Astrocyte (in vitro differentiated cells and primary cell): Measurements from ENCODE around the gene CNN2. TPM values are rescaled to one million over a fixed set of nuclear protein-coding genes. Genes with fewer than 3 reads are reported as not detected.

Experiments
- DNase-seq: peaks from one replicate; pipeline ENCODE4 v3.0.0-alpha.2; 2010; ENCODE audit warnings: low read depth
- FAIRE-seq: peaks from 2 replicates; lab custom pipeline; 2011; peaks lifted over from hg19 to GRCh38; lab: Jason Lieb, UNC
- H2AFZ ChIP-seq: 2 replicates; pipeline ENCODE4 v1.6.0; 2012; ENCODE audit warnings: low read depth, low read length, inconsistent platforms
- H3K27ac ChIP-seq: 2 replicates; pipeline ENCODE4 v1.5.1; 2011; ENCODE audit warnings: low read depth, low read length, inconsistent platforms
- H3K27me3 ChIP-seq: 2 replicates; pipeline ENCODE4 v1.6.0; 2011; ENCODE audit warnings: low read length, inconsistent platforms; ENCODE audit not compliant: insufficient read depth
- H3K36me3 ChIP-seq: 2 replicates; pipeline ENCODE4 v1.5.1; 2011; ENCODE audit warnings: low read length, inconsistent platforms; ENCODE audit not compliant: insufficient read depth
- H3K4me1 ChIP-seq: 2 replicates; pipeline ENCODE4 v1.5.1; 2011; ENCODE audit warnings: low read length, inconsistent platforms; ENCODE audit not compliant: insufficient read depth
- H3K4me2 ChIP-seq: 2 replicates; pipeline ENCODE4 v1.6.0; 2012; ENCODE audit warnings: low read length, inconsistent platforms
- H3K4me3 ChIP-seq: 2 replicates; pipeline ENCODE4 v1.5.1; 2011; ENCODE audit warnings: low read depth, mild to moderate bottlenecking, low read length, inconsistent platforms; ENCODE audit not compliant: insufficient read depth
- H3K79me2 ChIP-seq: 2 replicates; pipeline ENCODE4 v1.6.0; 2012; ENCODE audit warnings: mild to moderate bottlenecking, low read length, inconsistent platforms; ENCODE audit not compliant: insufficient read depth
- H3K9ac ChIP-seq: 2 replicates; pipeline ENCODE4 v1.6.0; 2012; ENCODE audit warnings: mild to moderate bottlenecking, low read length, inconsistent platforms
- H3K9me3 ChIP-seq: 2 replicates; pipeline ENCODE4 v1.5.1; 2012; ENCODE audit warnings: low read depth, mild to moderate bottlenecking, low read length, inconsistent platforms; ENCODE audit not compliant: insufficient read depth
- H4K20me1 ChIP-seq: 2 replicates; pipeline ENCODE4 v1.6.0; 2012; ENCODE audit warnings: low read length, inconsistent platforms; ENCODE audit not compliant: insufficient read depth
- H3K27ac Mint-ChIP-seq: one replicate; pipeline ENCODE4 v1.8.0; 2021; ENCODE audit warnings: mild to moderate bottlenecking, mixed read lengths; ENCODE audit not compliant: unreplicated experiment
- H3K27me3 Mint-ChIP-seq: one replicate; pipeline ENCODE4 v1.8.0; 2021; ENCODE audit warnings: low read depth, mixed read lengths; ENCODE audit not compliant: unreplicated experiment
- H3K36me3 Mint-ChIP-seq: one replicate; pipeline ENCODE4 v1.8.0; 2021; ENCODE audit warnings: low read depth, mixed read lengths; ENCODE audit not compliant: unreplicated experiment
- H3K4me1 Mint-ChIP-seq: one replicate; pipeline ENCODE4 v1.8.0; 2021; ENCODE audit warnings: low read depth, mixed read lengths; ENCODE audit not compliant: unreplicated experiment
- H3K4me3 Mint-ChIP-seq: one replicate; pipeline ENCODE4 v1.8.0; 2021; ENCODE audit warnings: mild to moderate bottlenecking, moderate library complexity, mixed read lengths; ENCODE audit not compliant: unreplicated experiment
- H3K9me3 Mint-ChIP-seq: one replicate; pipeline ENCODE4 v1.8.0; 2021; ENCODE audit warnings: mild to moderate bottlenecking, mixed read lengths; ENCODE audit not compliant: unreplicated experiment
- CTCF ChIP-seq: IDR thresholded peaks from 2 replicates; pipeline ENCODE4 v1.5.1; 2011; ENCODE audit warnings: low read depth, mild to moderate bottlenecking, inconsistent platforms, low read length, moderate library complexity; ENCODE audit not compliant: insufficient read depth
- EZH2 ChIP-seq: IDR thresholded peaks from 2 replicates; pipeline ENCODE4 v1.6.1; 2012; ENCODE audit warnings: mild to moderate bottlenecking, low read length, inconsistent platforms; ENCODE audit not compliant: insufficient read depth
- total RNA-seq: library from RNA; stranded (reverse); gene quantifications from 2 replicates; pipeline ENCODE4 v1.2.1, GENCODE V29; 2021

Gene CNN2
- total RNA-seq, 1 donor from 2014 or later = 819 TPM

GRCh38 chr19:1006711-1007398, 19.6 kb upstream of the CNN2 start:
- FAIRE-seq = no peak
- H3K4me3 Mint-ChIP-seq = no peak overlapping the region
- no peaks in the 10 kb centered on the region for H3K4me1 Mint-ChIP-seq

GRCh38 chr19:1007399-1008251, 18.8 kb upstream of the CNN2 start:
- H3K4me3 Mint-ChIP-seq = no peak overlapping the region
- H2AFZ ChIP-seq = no peak overlapping the region

More at GRCh38 chr19:1006711-1007398, 19.6 kb upstream of the CNN2 start:
- TF ChIP-seq CTCF (no peak), EZH2 (no peak)
- H3K4me3 ChIP-seq = no peak overlapping the region
- Mint-ChIP-seq H3K9me3 (no peaks in the 10 kb centered on the region), H3K27me3 (peaks cover 10% of the 10 kb centered on the region), H3K36me3 (no peaks in the 10 kb centered on the region), H3K27ac (no peak overlapping the region)
- H3K9ac ChIP-seq = no peak overlapping the region
- no peaks in the 10 kb centered on the region for H3K4me1 ChIP-seq
- no peak overlapping the region for H3K4me2 ChIP-seq
- H3K79me2 ChIP-seq = no peaks in the 10 kb centered on the region
- no peak overlapping the region for H3K27ac ChIP-seq
- H4K20me1 ChIP-seq = peaks cover 14% of the 10 kb centered on the region
- no peaks in the 10 kb centered on the region for H3K9me3 ChIP-seq
- DNase-seq = no peak
- H3K36me3 ChIP-seq = no peaks in the 10 kb centered on the region
- H2AFZ ChIP-seq = no peak overlapping the region
- H3K27me3 ChIP-seq = no peaks in the 10 kb centered on the region

More at GRCh38 chr19:1007399-1008251, 18.8 kb upstream of the CNN2 start:
- peaks cover 14% of the 10 kb centered on the region for H4K20me1 ChIP-seq
- H3K9me3 ChIP-seq = no peaks in the 10 kb centered on the region
- H3K4me1 Mint-ChIP-seq = no peaks in the 10 kb centered on the region
- TF ChIP-seq CTCF (no peak), EZH2 (no peak)
- H3K4me3 ChIP-seq = no peak overlapping the region
- FAIRE-seq (no peak), DNase-seq (no peak)
- H3K36me3 ChIP-seq = no peaks in the 10 kb centered on the region
- no peak overlapping the region for H3K27ac Mint-ChIP-seq
- H3K79me2 ChIP-seq = no peaks in the 10 kb centered on the region
- H3K36me3 Mint-ChIP-seq = no peaks in the 10 kb centered on the region
- no peaks in the 10 kb centered on the region for H3K4me1 ChIP-seq
- no peak overlapping the region for H3K4me2 ChIP-seq
- H3K27ac ChIP-seq = no peak overlapping the region
- peaks cover 6% of the 10 kb centered on the region for H3K27me3 Mint-ChIP-seq
- H3K9me3 Mint-ChIP-seq = no peaks in the 10 kb centered on the region
- no peak overlapping the region for H3K9ac ChIP-seq
- H3K27me3 ChIP-seq = no peaks in the 10 kb centered on the region
